Measurements from ENCODE around the gene TCF4.
A peak's percentile ranks its signal among the peaks of the same experiment; 100 is the strongest.

TCF4 gene

GRCh38 chr18:55457028-55457427, 131.0 kb downstream of the TCF4 start:
- no peak for TF ChIP-seq CTCF (conservative IDR thresholded peaks at IDR 0.05; ENCODE audit: control insufficient read depth, insufficient read depth, low read depth, low read length)
- H3K4me3 ChIP-seq (ENCODE audit: control insufficient read depth, low read depth, low read length): no peak overlapping the region
- DNase-seq (ENCODE audit: low read depth): no peak

GRCh38 chr18:55455938-55456337, 132.1 kb downstream of the TCF4 start:
- no peak overlapping the region for H3K4me3 ChIP-seq (ENCODE audit: control insufficient read depth, low read depth, low read length)
- no peak for DNase-seq (ENCODE audit: low read depth)
- TF ChIP-seq CTCF (conservative IDR thresholded peaks at IDR 0.05; ENCODE audit: control insufficient read depth, insufficient read depth, low read depth, low read length): no peak

- H3K4me3 ChIP-seq (ENCODE audit: control insufficient read depth, low read depth, low read length): no peak overlapping the region
- no peak for DNase-seq (ENCODE audit: low read depth)
- TF ChIP-seq CTCF (conservative IDR thresholded peaks at IDR 0.05; ENCODE audit: control insufficient read depth, insufficient read depth, low read depth, low read length): no peak
These were observed 134.8 kb downstream of the TCF4 start for GRCh38 chr18:55453186-55453585.

- H3K4me3 ChIP-seq (ENCODE audit: control insufficient read depth, low read depth, low read length): no peak overlapping the region
- no peak for TF ChIP-seq CTCF (conservative IDR thresholded peaks at IDR 0.05; ENCODE audit: control insufficient read depth, insufficient read depth, low read depth, low read length)
- peak; percentile 60 for DNase-seq (ENCODE audit: low read depth)
These were observed 135.8 kb downstream of the TCF4 start for GRCh38 chr18:55452123-55452611.

GRCh38 chr18:55449412-55450140, 138.4 kb downstream of the TCF4 start:
- H3K4me3 ChIP-seq (ENCODE audit: control insufficient read depth, low read depth, low read length): no peak overlapping the region
- TF ChIP-seq CTCF (conservative IDR thresholded peaks at IDR 0.05; ENCODE audit: control insufficient read depth, insufficient read depth, low read depth, low read length): no peak
- DNase-seq (ENCODE audit: low read depth): no peak

GRCh38 chr18:55448420-55448819, 139.6 kb downstream of the TCF4 start:
- DNase-seq (ENCODE audit: low read depth): no peak
- no peak overlapping the region for H3K4me3 ChIP-seq (ENCODE audit: control insufficient read depth, low read depth, low read length)
- TF ChIP-seq CTCF (conservative IDR thresholded peaks at IDR 0.05; ENCODE audit: control insufficient read depth, insufficient read depth, low read depth, low read length): no peak

Measured in fibroblast of mammary gland (primary cell).